NCI-H1436 treated with DMSO at 0.1 percent for 48 hours (cell line): ENCODE results near the gene MGAT4A.

ENCODE experiments used
- DNase-seq: peaks from one replicate; lab custom pipeline; 2025; lab: John Stamatoyannopoulos, UW

The MGAT4A gene

GRCh38 chr2:98731041-98731893, at the start of gene MGAT4A:
TSS of gene MGAT4A (minus strand) at chr2:98731132. CDS start at chr2:98726332, 4,800 bp downstream.
- no peak for DNase-seq

DNA sequence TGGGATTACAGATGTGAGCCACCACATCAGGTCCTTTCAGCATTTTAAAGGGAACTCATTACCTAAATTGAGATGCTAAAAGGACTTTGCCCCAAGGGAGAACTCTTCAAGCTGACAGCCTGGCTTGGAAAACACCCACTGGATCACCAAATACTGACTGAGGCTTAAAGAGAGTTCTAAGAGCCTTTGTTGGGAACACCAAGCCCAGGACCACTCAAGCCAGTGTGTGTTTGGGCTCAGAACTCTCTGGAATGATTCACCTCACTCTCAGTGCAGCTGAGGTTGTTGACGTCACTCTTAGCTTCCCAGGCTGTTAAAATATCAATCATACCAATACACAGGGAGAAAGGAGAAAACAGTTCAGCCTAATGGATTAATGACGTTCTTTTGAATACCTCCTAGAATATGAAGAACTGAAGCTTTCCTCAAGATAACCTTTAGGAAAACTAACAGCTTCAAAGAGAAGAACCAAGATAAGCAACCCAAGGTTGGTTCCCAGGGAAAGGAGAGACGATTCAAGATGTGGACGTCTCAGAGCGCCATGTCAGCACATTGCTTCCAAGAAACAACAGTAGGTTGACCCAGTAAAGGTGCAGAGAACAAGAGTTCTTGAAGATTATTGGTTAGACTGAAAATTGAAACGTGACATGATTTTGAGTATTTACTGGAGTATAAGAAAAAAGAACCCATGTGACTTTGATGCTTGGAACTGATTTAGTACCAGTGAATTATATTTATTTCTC, 48.0 kb upstream of the MGAT4A start:
- DNase-seq: no peak

GRCh38 chr2:98778151-98778550, 47.2 kb upstream of the MGAT4A start:
- DNase-seq: no peak

DNA sequence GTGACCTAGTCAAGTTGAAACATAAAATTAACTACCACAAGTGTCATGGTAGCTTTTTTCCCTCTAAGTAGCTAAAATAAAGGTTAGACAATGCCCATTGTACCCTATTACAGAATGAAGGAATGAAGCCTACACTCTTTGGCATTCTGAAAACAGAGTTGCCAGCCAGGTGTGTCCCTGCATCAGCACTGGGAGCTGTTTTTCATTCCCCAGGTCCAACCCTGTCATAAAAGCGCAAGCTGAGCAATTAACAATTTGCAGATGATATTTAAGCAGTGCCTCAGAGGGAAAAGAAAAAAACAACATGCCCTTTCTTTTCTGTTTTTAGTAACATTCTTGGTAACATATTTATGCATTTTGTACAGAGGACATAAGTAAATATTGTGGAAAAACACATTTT, 46.8 kb upstream of the MGAT4A start:
- no peak for DNase-seq

DNA sequence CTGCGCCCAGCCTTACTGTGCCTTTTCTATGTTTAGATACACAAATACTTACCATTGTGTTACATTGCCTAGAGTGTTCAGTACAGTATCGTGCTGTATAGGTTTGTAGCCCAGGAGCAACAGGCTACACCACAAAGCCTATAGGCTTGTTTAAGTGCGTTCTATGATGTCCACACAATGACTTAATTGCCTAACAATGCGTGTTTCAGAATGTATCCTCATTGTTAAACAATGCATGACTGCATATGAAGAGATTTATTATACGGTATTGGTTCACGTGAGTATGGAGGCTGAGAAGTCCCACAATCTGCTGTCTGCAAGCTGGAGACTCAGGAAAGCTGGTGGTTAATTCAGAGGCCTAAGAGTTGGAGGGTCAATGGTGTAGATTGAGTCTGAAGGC, 46.1 kb upstream of the MGAT4A start:
- DNase-seq: no peak

DNA sequence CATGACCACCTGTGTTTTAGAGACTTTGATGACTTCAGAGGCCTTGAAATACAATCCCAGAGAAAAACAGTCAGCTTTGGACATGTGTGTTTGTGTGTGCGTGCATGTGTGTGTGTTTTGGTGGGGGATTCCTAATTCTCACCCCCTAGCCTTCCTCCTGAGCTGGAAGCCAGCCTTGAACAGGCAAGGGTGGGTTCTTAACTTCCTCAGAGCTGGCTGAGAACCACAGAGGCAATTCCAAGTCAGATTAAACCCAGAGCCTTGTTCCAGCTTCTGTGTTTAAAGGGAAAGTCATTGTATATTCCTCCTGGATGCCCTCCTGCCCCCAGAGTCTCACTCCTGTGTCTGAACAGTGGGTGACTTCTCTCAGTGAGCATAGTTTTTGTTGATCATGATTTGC, 45.2 kb upstream of the MGAT4A start:
- DNase-seq: no peak

DNA sequence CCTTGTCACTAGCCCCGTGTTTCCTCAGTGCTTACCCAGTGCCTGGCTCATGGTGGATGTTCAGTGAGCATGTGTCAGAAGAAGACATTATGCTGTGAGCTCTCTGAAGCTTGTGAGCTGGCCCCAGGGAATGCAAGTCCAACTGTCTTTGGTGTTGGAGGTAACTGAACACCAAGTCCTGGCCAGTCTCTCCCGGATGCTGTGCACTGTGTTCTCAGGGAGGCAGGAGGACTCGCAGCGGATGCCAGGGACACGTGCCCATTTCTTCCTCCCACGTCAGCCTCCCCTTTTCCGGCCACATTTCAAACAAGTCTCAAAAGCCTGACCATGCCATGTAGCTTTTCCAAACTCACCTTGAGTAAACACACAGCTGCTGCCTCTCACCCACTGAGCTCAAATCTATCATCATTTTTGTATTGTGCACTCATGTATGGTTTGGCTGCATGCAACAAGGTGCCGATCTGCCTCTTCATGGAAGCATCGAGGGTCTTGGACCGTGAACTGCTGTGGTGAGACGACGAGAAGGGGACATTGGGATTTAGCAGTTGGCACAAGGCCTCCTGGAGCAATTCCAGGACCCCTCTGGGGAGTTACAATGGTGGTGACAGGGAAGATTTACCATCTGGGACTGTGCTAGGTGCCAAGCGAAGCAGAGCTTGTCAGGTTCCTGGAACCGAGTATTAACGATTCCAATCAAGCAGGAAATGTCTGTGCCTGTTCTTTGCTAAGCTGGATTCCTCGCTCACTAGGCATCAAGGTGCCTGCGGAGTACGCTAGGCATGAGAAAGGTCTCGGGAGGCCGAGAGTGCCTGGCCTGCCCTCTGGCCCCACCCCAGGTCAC, 44.4 kb upstream of the MGAT4A start:
- no peak for DNase-seq

GRCh38 chr2:98773907-98774306, 43.0 kb upstream of the MGAT4A start:
- DNase-seq: no peak

DNA sequence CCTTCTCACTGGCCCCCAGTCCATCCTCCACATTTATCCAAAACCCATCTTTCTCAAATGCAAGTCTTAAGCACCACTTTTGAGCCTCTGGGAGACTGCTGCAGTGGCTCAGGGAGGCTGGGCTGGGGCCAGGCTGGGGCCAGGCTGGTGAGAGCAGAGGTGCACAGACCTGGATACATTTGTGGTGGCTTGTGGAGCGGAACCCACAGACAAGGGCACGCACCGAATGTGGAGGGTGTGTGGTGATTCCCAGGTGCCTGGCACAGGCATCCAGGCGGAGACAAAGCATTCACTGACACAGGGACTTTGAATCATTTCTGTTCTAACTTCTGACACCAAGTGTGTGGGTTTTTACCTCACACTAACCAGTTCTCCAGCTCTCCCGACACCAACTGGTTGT, 42.2 kb upstream of the MGAT4A start:
- no peak for DNase-seq

- DNase-seq: no peak
Observed at GRCh38 chr2:98772536-98772935, 41.6 kb upstream of the MGAT4A start.

GRCh38 chr2:98771721-98772524, 41.0 kb upstream of the MGAT4A start:
- DNase-seq: no peak

GRCh38 chr2:98771264-98771663, 40.3 kb upstream of the MGAT4A start:
- no peak for DNase-seq

GRCh38 chr2:98769784-98770183, 38.9 kb upstream of the MGAT4A start:
- DNase-seq: no peak

- DNase-seq: no peak
Observed at GRCh38 chr2:98769114-98769476, 38.2 kb upstream of the MGAT4A start.

DNA sequence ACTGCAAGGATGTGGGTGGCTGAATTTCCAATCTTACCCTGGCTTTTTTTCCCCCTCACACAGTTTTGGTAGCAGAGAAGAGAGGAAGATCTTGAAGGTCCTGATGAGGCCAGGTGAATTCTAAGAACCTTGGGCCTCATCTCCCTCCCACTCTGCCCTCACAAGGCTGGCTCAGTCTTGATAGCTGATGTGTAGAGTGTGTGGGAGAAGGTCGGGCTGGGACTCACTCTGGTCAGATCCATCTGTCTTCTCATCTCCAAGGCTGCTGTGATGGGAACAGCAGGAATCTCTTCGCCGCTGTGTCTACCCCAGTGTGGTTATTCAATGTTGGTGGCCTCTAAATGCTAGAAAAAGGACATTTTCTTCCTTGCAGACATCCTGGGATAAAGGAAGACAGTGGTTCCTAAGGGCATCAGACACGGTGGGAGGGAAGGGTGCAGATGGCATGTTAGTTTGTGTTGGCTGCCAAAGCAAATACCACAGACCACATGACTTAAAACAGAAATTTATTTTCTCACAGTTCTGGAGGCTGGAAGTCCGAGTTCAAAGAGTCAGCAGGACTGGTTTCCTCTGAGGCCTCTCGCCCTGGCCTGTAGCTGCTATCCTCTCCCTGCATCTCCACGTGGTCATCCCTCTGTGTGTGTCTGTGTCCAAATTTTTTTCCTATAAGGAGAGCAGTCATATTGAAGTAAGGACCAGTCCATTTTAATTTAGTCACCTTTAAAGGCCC, 37.6 kb upstream of the MGAT4A start:
- DNase-seq: no peak

DNA sequence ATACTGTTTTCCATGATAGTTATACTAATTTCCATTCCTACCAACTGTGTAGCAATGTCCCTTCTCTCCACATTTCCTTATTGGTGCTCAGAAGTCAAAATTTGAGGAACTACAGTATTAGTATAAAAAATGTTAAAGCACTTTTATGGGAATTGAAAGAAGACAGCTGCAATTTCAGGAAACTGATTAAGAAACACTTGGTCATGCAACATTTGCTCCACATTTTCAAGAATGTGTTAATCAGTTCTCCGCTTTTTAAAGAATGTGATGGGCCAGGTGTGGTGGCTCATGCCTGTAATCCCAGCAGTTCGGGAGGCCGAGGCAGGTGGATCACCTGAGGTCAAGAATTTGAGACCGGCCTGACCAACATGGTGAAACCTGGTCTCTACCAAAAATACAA, 33.6 kb upstream of the MGAT4A start:
- no peak for DNase-seq

DNA sequence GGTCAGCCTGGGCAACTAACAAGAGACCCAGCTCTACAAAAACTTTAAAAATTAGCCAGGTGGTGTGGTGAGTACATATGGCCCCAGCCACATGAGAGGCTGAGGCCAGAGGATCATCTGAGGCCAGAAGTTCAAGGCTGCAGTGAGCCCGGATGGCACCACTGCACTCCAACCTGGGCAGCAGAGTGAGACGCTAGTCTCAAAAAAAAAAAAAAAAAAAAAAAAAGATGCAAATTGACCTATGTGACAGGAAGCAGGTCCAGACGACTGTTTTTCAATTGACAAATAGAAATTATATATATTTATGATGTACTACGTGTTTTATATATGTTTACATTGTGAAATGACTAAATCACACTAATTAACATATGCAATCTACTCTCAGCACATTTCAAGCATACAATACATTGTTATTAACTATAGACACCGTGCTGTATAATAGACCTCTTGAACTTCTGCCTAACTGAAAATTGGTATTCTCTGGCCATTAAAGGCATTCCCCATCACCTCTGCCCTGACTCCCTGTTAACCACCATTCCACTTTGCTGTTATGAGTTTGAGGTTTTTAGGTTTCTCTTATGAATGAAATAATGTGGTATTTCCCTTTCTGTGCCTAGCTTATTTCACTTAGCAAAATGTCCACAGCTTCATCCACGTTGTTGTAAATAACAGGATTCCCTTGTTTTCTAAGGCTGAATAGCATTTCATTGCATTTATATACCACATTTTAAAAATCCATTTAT, 32.4 kb upstream of the MGAT4A start:
- no peak for DNase-seq

- no peak for DNase-seq
Observed at GRCh38 chr2:98761909-98762308, 31.0 kb upstream of the MGAT4A start.

GRCh38 chr2:98761267-98761781, 30.4 kb upstream of the MGAT4A start:
- DNase-seq: no peak
